GM21825 (cell line): ENCODE measurements around the gene LAIR2.
"Not testable (repeated sequence)": the region's sequence is repeated elsewhere in the genome, so short reads cannot be mapped to it uniquely, and the experiment has no call there.

Experiments
- ATAC-seq: cut with Tn5 transposase; IDR thresholded peaks from one replicate; pipeline ENCODE4 v1.9.1; 2021; ENCODE audit warnings: mild to moderate bottlenecking, moderate library complexity; ENCODE audit not compliant: unreplicated experiment

The LAIR2 gene

DNA sequence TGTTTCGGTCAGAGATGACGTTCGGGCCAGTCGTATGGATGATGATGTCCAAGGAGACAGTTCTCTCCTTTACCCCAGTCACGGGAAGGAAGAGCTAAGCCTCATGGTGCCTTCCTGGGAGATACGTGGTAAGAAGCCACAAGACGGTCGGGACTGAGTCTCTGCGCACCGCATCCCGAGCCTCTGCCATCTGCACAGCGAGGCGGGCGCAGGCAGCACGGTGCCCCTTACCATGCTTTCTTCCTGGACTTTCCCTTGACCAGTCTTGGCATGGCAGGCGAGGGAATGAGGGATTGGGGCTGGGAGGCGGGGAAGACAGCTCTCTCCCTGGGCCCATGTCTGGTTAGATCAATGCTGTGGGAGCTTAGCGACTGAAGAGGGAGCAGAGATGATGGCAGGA is 10.1 kb upstream of the LAIR2 start:
- no peak for ATAC-seq

DNA sequence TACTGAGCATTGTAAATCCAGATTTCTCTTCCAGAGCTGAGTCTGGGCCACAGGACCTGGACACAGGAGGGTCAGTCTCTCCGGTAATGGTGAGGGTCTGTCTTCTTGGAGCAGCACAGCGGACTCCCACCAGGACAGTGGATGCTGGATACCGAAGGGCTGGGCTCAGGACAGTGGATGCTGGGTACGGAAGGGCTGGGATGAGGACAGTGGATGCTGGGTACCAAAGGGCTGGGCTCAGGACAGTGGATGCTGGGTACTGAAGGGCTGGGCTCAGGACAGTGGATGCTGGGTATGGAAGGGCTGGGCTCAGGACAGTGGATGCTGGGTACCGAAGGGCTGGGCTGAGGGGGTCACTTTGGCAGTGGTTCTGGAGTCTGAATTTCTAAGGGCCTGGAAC is 9.6 kb upstream of the LAIR2 start:
- ATAC-seq: not testable (repeated sequence)

DNA sequence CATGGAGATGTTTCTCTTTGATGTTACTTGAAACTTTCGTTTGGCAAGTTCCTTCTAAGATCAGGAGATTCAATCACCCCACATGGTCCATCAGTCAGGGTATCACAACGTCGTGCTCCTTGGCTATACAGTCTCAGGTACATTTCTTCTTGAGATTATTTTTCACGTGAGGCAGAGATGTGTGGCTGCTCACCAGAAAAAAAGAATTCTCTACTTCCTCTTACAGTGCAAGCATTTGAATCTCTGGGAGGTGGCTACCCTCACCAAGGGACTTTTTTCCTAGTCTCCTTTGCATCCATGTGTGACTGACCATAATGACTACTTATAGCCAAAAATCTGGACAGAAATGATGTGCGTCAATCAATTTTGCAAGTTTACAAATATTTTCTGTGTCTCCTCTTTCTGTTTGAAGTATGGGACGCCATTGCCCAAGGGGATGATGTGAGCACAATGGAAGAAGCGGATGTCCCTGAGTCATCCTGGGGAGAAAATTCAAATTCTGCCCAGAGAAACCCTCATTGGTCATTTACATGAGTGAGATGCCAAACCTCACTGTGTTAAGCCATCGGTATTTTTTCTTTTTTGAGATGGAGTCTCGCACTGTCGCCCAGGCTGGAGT is 8.6 kb upstream of the LAIR2 start:
- ATAC-seq: no peak

DNA sequence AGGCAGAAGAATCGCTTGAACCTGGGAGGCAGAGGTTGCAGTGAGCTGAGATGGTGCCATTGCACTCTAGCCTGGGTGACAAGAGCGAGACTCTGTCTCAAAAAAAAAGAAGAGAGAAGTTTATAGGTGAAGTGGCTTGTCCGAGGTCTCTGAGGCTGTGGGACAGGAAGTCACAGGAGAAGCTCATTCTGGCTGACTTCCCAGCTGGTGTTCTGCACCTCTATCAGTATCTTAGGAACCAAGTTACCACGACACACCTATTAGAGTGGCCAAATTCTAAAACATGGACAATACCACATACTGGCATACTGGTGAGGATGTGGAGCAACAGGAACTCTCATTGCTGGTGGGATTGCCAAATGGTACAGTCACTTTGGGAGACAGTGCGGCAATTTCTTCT is 7.3 kb upstream of the LAIR2 start:
- not testable (repeated sequence) for ATAC-seq

DNA sequence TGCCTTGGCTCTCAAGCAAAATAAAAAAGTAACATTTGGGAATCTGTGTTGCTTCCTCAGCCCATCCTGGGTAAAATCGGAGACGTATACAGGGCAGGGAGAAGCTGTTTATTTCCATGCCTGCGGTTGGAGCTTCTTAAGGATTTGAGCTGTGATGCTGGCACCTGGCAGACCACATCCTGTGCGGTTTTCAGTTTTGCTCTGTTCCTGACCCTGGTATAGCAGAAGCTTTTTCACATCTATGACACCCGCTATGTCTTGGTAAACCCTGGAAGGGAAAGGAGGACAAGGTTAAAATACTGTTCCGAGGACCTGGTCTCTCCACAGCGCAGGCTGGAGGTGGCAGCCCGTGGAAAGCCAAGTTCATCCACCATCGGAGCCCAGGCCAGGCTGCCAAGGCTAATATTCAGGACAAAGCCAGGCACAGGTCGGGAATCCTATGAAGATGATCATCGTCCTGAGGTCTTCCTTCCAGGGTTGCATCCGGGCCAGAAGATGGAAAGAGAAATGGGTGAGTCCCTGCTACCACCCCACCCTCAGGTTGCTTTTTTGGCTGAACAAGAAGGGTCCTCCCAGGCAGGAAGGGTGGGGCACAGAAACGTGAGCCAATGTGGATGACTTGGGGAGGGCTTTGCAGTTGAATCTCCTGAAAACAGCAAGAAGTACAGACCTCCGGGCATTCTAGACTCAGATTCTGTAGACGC is 4.7 kb upstream of the LAIR2 start:
- not testable (repeated sequence) for ATAC-seq

DNA sequence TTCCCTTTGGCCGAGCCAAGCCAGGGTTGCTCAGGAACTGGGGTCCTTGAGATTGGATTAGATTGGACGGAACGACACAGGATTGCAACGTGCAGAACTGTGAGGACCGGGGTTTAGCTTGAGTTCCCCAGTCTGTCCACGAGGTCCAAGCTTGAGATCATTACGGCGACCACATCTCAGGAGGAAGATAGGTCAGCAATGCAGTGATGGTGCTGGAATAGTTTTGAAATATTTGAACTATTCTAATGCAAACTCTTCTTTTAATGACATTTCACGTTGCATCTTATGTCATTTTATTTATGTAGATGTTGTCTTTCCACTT is 4.2 kb upstream of the LAIR2 start:
- not testable (repeated sequence) for ATAC-seq

DNA sequence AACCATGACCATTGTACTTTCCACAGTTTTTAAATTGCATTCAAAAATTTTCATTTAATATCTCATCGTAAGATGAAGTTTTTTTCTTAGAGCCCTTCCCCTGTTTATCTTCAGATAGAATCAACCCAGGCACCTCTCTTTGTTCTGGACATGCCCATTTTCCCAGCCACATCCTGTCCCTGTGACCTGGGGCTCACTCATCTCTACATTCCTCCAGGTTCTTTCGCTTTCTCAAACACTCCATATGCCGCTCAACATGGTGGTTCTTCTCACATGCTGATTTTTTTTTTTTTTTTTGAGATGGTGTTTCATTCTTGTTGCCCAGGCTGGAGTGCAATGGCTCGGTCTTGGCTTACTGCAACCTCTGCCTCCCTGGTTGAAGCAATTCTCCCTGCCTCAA is 2.9 kb downstream of the LAIR2 start:
- ATAC-seq: not testable (repeated sequence)

DNA sequence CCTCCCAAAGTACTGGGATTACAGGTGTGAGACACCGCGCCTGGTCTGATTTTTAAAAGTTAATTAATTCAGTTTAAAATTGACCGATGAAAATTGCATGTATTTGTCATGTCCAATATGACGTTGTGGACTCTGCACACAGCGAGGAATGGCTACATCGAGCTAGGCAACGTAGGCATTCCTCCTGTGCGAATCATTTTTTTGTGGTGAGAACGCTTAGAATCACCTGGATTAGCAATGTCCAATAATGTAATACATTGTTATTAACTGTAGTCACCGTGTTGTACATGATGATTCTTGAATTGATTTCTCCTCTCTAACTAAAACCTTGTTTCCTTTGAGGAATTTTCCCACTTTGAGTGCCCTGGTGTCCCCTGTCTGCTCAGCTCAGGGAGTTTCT is 3.4 kb downstream of the LAIR2 start:
- no peak for ATAC-seq

DNA sequence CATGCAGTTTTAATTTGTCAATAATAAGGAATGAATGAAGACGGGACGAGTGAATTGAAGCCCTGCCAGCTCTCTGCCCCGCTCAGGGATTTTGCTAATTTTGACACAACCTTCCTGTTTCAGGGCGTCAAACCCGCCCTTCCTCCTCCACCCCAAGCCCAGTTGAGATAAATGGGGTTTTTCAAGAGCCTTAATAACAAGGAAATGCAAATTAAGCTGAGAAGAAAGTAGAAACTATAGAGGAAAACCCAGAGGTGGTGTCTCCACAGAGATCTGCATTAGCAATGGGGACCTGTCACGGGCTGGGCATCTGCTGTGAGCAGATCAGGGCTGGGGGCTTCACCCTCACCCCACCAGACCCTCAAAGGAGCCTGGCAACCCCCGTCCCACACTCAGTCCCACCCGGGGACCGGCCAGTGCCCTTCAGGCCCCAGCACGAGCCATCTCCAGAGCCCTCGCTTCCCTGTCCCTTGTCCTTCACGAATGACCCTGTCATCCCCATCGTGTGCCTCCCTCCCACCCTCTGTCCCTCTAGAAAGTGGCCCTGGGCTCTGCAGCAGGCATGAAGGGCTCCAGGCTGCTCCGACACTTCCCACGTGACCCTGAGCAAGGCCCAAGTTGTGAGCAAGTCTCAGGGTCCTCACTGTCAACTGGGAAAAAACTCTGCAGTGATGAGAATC is 4.5 kb downstream of the LAIR2 start:
- not testable (repeated sequence) for ATAC-seq

DNA sequence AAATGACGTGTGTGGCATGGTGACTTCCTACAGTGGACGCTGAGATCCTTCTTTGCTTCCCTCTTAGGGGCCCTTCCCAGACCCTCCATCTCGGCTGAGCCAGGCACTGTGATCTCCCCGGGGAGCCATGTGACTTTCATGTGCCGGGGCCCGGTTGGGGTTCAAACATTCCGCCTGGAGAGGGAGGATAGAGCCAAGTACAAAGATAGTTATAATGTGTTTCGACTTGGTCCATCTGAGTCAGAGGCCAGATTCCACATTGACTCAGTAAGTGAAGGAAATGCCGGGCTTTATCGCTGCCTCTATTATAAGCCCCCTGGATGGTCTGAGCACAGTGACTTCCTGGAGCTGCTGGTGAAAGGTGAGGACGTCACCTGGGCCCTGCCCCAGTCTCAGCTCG is 5.2 kb downstream of the LAIR2 start:
- no peak for ATAC-seq

DNA sequence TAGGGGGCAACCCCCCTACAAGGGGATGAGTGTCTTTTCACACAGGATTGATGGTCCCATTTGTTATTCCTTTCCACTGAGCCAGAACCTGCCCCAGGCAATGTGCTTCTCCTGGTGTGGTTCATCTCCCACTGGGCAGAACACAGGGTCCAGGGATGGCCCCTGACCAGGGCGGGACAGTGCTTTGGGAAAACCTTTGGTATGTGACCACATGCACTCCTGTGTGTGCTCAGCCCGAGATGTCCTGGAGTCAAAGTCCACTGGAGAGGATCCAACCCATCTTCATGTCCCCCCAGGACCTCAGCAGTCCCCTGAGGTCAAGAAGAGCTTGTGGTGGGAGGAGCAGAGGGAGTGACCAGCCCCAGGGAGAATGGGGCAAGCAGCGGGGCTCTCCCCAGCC is 5.9 kb downstream of the LAIR2 start:
- not testable (repeated sequence) for ATAC-seq

DNA sequence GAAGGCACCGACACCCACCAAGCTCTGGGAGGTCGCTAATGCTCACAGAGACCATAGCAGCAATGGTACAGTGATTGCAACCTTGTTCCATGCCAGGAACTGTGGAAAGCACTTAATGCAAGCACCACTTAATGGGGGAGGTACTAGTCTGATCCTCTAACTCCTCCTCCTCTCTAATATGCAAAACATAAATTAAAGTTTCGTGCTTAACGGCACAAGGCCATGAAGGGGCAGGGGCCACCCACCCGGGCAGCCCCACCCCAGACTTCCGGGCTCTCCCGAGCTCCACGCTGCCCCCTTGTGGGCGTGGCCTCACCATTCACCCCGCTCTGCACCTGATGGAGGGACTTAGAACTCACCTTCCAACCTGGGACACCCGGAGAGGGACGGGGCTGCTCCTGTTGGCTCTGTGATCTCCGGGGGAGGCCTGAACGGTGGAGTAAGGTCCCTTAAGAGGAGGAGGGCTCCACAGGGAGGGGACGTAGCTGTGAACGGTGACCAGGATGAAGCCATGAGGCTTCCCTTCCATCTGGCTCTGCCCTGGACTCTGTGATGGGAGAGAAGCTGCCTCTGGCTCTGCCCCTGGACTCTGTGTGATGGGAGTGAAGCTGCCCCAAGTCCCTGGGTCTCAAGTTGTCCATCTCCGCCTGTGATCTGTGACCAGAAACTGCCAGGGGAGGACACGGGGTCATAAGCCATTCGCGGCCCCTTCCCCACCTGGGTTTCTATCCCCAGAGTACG is 6.7 kb downstream of the LAIR2 start:
- ATAC-seq: not testable (repeated sequence)

DNA sequence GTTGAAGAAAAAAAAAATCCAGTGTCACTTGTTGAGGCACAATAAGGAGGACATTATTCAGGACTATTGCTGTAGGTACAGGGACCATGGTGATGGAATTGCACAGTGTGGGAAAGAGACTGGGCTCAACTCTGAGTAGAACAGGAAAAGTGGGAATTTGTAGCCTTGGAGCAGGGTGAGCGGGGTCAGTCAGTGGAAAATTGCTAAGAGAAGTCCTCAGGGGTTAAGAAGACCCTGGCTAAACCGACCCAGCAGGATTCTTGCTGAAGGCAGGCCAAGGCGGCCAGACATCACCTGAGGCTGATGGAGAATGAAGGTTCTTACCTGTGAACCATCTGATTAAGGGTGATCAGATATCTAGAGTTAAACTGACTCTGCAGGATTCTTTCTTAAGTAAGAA is 12.5 kb downstream of the LAIR2 start:
- ATAC-seq: no peak

DNA sequence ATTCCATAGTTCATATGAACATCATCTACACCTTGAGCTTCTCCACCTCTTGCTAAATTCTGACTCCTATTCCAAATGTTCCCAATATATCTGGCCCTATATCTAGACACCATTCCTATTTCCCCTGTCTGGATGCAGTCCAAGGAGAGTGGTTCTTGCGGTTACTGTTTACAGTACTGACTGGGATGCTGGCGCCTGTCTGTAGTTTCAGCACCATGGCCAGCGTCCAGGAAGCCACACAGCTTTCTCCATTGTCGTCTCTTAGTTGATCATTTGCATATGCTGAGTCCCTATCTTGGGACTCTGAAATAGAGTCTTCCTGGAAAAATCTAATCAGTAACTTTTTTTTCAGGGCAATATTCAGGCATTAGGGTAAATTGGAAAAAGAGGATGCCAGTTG is 14.9 kb downstream of the LAIR2 start:
- ATAC-seq: no peak

DNA sequence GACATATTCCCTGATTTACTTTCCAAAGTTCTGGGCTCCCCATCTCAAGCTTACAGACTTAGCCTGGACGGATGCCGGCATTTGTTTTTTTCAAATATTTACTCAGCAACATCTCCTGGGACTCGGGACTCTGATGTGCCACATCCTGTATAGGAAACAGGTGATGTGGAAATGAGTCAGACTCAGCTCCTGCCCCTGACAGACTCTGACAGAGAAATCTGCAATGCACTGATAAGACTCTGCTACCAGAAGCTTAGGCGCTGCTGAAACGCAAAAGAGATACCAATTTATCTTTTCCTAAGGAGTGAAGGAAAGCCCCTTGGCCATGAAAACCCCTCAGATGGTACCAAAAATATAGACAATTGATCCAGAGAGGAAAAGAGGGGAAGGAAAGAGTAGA is 16.2 kb downstream of the LAIR2 start:
- peak; percentile 62 for ATAC-seq

DNA sequence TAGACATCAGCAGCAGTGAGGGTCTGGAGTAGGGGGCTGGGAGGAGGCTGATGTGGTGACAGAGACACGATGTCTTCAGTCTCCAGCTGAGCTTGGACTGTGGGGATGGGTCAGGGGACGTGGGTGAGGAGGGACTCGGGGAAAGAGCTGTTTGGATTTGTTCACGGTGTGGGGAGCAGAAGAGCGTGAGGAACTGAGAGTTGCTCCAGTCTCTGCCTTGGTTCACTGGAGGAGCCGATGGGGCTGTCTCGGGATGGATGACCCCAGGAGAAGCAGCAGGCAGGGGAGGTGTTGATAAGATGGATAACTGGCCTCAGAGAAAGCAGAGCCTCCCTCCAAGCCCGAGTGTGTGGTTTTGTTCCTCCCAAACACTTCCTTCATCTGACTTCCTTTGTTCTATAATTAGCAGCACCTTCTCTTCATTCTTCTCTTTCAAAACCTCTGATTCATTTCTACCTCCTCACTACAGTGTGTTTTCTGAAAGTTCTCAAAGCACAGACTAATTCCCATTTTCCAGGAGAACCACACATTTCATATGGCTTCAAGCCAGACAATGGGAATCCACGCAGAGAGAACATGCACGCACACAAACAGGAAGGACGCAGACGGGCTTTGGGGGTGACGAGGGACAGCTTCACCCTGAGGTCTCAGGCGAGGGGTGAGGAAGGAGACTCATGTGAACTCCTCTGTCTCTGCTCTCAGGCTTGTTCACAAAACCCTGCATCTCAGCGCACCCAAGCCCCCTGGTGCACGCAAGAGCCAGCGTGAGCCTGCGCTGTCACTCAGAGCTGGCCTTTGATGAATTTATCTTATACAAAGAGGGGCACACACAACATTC is 18.6 kb downstream of the LAIR2 start:
- no peak for ATAC-seq

DNA sequence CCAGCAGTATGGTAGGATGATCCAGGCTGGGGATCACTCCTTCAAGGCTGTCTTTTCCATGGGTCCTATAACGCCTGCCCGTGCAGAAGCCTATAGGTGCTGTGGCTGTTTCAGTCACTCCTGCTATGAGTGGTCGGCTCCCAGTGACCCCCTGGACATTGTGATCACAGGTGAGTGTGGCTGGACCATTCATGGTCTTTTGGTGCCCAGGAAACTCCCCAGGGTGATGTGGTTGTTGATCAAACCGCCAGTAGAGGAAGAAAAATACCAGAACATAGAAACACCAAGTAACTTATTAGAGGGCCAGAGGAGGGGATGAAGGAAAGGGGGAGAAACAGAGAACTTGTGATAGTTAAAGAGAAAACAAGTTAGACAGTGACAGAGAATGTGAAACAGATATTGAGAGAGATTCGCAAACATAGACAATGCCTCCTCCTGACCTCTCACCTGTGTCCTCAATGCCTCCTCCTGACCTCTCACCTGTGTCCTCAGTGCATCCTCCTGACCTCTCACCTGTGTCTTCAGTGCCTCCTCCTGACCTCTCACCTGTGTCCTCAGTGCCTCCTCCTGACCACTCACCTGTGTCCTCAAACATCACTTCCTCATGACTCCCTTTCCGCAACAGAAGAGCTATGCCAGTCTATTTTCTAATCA is 19.4 kb downstream of the LAIR2 start:
- ATAC-seq: no peak

DNA sequence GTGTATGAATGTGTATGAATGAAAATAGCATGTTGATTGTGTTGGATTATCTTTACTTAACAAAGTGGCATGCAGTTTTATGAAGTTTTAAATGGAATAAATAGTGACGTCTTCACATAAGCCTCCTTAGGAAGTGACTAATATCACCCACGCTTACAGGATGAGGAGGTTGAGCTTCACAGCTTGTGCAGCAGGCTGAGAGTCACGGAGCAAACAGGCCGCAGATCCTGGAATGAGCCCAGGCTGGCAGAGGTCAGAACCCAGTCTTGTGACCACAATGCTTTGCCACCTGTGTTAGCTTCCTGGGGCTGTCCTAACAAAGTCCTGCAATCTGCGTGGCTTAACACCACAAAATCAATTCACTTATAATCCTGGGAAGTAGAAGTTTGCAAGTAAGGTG is 20.8 kb downstream of the LAIR2 start:
- ATAC-seq: no peak

DNA sequence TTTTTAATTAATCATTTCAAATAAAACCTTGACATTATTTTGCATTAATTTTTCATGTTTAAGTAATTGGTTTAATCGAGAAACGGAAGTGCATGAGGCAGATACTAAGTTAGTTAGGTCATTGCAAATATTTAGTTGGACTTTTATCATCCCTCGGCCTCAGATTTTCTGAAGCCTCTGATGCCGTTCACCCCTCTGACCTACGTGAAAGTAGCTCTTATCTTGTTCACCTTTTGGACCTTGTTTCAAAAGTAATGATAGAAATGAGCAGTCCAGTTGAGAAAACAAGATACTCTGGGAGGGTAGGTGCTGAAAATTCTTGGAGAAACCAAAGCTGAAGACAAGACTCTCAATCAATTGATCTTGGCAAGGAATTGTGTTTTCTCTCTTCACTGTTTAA is 23.0 kb downstream of the LAIR2 start:
- no peak for ATAC-seq

DNA sequence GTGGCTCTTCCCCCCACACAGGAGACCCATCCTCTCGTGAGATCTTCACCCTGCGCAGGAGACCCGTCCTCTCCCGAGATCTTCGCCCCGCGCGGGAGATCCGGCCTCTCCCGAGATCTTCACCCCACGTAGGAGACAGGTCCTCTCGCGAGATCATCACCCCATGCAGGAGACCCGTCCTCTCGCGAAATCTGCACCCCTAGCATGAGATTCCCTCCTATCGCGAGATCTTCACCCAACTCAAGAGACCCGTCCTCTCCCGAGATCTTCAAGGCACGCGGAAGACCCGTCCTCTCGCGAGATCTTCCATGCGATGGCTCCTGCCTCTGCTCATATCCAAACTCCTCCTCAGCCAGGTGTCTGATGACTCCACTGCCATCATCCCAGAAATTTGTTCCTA is 24.3 kb downstream of the LAIR2 start:
- ATAC-seq: no peak
